Right cardiac atrium (tissue), 5 donors: ENCODE measurements around the gene LRTM2. TPM values are rescaled to one million over a fixed set of nuclear protein-coding genes. Genes with fewer than 3 reads are reported as not detected.
A peak's percentile ranks its signal among the peaks of the same experiment; 100 is the strongest.

Source experiments
- ATAC-seq, 2 donors: fragments of 200-7000 bp; cut with Tn5 transposase; one replicate each; pipeline versions ENCODE4 v1.8.0 to v1.9.1; 2020; ENCODE audit warnings: moderate library complexity in 2 of 2, mild to moderate bottlenecking in 1 of 2
- DNase-seq, 3 donors: peaks; one replicate each; pipeline ENCODE4 v3.0.0-alpha.2; 2020
- H3K27ac ChIP-seq: one replicate; pipeline ENCODE4 v1.5.1; 2013; ENCODE audit warnings: mild to moderate bottlenecking, low read length, control low read depth, moderate library complexity
- H3K27me3 ChIP-seq: one replicate; pipeline ENCODE4 v1.6.1; 2013; ENCODE audit not compliant: control insufficient read depth, insufficient read depth
- H3K4me1 ChIP-seq: one replicate; pipeline ENCODE4 v1.6.1; 2013; ENCODE audit warnings: low read length; ENCODE audit not compliant: control insufficient read depth, insufficient read depth
- H3K4me3 ChIP-seq: one replicate; pipeline ENCODE4 v1.5.1; 2013; ENCODE audit warnings: low read length, control low read depth
- H3K9me3 ChIP-seq: one replicate; pipeline ENCODE4 v1.6.1; 2013; ENCODE audit warnings: low read length; ENCODE audit not compliant: control insufficient read depth
- WGBS: extraction: QIAGEN DNeasy Blood & Tissue Kit; methylation state at CpG from one replicate; pipeline ENCODE4 v1.1.7; 2013; 5-methylcytosine and 5-hydroxymethylcytosine counted together
- intact Hi-C, 4 donors: fragments of 100-400 bp; cut with DNase I; formaldehyde crosslinking; loops; one replicate each; pipeline versions ENCODE4 v1.11.0 to v1.14.0; 2022 to 2023
- polyA plus RNA-seq: library from polyadenylated mRNA; stranded (reverse); fragments of 200-250 nt; gene quantifications from one replicate; pipeline ENCODE4 v1.2.3, GENCODE V29; 2013
- total RNA-seq, 4 donors: library from RNA; stranded (reverse); fragmentation: NEBNext Ultra II Directional; extraction: Animal tissue kit (Norgen Biotek cat#: 25700); gene quantifications; one replicate each; pipeline ENCODE4 v1.2.1, GENCODE V29; 2021
- donor health status: healthy with polysubstance abuse.
- donor health status: DM: no; HTN: yes; CAD: no.
- donor health status: DM: no; HTN: no; CAD: no.
- donor health status: DM: no; HTN: yes; CAD: no; lungs with severe emphysema.
- donor health status: DM: yes; HTN: yes; CAD: no.

LRTM2 gene
- total and polyA plus RNA-seq, 5 donors: not detected

DNA sequence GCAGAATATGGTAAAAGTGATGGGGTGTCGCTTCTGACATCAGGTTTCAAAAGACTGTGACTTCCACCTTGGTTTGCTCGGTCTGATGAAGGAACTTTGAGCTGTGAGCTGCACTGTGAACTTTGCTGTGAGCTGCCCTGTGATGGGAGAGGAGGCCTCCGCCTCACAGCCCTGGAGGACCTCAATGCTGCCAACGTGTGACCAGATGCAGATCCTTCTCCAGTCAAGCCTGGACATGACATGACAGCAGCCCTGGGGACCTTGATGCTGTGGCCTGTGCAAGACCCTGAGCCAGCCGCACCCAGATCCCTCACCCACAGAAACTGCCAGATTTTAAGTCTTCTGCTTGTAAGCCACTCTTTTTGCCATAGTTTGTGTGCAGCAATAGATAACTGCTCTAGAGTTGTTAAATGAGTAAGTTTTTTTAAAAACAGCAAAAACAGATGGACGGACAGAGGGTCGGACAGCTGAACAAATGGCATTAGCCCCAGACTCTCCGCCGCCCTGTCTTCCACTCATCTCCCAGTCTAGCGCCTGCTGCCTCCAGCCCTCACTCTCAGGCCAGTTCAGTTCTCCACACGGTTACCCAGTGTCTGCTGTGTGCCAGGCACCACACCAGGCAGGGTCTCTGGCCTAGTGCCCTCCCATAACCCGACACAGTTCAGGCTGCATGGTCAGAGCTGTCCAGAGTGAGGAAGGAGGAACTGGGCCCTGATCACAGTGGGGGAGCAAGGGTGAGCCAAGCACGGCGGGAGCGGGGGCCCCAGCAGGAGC lies 13.1 kb upstream of the LRTM2 start:
- Histone ChIP-seq H3K27me3 (no peaks in the 10 kb centered on the region), H3K27ac (no peak overlapping the region), H3K4me3 (no peak overlapping the region), H3K9me3 (no peaks in the 10 kb centered on the region), H3K4me1 (no peaks in the 10 kb centered on the region)
- ATAC-seq: no peak
- 86% methylated on average over 15 of the region's 15 CpGs for WGBS
- DNase-seq: peak in 2 of 3 donors; percentile 15 to 23
- intact Hi-C loops: loop anchor here in 1 of 4 donors (5.0 kb wide), 1 partner anchor 130 kb away; no protein-coding TSS in a partner anchor

DNA sequence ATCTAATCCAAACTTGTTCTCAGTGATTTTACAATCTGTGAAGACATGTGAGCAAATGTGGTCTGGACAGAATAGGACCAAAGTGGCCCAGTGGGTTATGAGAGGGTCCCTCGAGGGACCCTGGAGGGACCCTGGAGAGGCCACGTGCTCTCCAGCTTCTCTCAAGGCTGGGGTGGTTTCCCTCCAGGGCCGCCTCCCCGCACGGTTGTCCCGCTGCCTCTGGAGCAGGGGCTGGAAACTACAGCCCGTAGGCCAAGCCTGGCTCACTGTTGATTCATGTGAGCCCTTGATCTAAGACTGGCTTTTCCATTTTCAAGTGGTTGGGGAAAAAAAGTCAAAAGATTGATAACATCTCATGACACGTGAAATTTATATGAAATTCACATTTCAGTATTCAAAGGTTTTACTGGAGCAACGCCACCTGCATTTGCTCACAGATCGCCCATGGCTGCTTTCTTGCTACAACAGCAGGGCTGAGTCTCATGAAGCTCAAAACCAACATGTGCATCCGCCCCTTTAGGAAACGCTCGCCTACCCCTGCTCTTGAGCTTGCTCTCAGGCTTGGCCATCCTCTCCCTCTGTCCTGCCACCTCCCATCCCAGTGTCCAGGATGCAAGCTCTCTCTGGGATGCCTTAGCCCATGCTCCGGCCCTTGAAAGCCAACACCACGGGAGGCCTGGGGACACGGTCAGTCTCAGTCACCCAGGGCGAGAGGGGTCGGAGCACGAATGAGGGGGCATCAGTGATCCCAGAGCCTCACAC lies 12.1 kb upstream of the LRTM2 start:
- 88% methylated on average over 19 of the region's 19 CpGs for WGBS
- H3K4me3 ChIP-seq: no peak overlapping the region
- DNase-seq (peak in 1 of 3 donors; percentile 34), ATAC-seq (no peak)
- H3K27ac ChIP-seq: no peak overlapping the region
- no peaks in the 10 kb centered on the region for H3K27me3 ChIP-seq
- no peaks in the 10 kb centered on the region for H3K9me3 ChIP-seq
- H3K4me1 ChIP-seq: no peaks in the 10 kb centered on the region
- intact Hi-C loops: loop anchor here in 1 of 4 donors (5.0 kb wide), 1 partner anchor 129 kb away; no protein-coding TSS in a partner anchor

DNA sequence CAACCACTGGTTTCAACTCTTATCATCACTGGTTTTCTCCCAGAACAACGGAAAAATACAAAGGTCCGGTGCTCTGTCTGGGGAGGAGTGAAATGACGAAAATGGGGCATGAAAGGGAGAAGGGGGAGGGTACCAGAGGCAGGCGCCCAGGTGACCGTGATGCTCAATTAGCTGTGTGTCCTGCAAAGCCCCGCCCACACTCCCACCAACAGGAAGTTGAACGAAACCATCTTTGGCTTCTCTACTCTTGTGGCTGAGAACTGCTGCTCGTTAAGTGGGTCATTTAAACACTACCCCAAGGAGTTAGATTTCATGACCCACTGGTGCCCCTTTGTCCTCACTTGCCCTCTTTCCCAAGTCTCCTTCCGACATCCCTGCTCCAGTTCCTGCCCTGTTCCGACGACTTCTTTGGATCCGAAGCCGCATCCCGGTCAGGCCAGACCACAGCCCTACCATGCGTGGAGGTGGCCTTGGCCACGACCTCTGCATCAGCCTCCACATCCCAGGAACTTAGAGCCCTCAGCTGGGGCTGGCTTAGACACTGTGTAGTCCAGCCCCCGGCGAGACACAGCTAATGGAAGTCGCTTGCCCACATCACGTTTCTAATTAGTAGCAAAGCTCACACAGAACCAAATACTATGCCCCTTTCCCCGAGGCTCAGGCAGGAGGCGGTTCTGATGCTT lies 11.4 kb upstream of the LRTM2 start:
- ATAC-seq (no peak), DNase-seq (peak in 2 of 3 donors; percentile 4 to 25)
- H3K27ac ChIP-seq: no peak overlapping the region
- 88% methylated on average over 22 of the region's 22 CpGs for WGBS
- no peaks in the 10 kb centered on the region for H3K4me1 ChIP-seq
- no peak overlapping the region for H3K4me3 ChIP-seq
- intact Hi-C loops: loop anchor here in 1 of 4 donors (5.0 kb wide), 1 partner anchor 128 kb away; no protein-coding TSS in a partner anchor
- H3K9me3 ChIP-seq: no peaks in the 10 kb centered on the region
- no peaks in the 10 kb centered on the region for H3K27me3 ChIP-seq

DNA sequence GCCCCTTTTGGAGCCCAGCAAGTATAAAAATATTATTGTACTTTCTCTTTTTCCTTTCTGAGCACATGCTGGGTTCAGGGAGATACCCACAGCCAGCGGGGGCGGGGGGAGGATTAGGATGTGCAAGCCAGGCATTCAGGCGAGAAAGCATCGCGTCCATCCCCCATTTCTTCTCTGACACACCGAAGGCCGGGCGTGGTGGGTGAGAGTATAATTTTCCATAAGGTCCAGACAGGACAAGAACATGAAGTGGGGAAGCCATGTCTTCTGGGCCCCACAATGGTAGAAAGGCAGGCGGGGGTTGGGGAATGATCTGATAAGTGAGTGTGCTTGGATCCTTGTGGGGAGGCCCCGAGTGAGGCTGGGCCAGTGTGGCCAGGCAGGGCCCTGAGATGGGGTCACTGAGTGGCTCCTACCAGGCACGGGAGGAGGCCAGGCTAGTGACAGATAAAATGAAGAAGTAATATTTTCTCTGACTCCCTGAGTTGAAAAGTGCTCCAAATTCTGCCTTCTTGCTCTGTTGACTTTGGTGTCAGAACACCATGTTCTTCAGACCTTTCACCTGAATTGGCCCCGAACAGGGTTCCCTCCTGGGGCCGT lies 10.7 kb upstream of the LRTM2 start:
- no peak overlapping the region for H3K4me3 ChIP-seq
- no peaks in the 10 kb centered on the region for H3K27me3 ChIP-seq
- no peaks in the 10 kb centered on the region for H3K4me1 ChIP-seq
- no peaks in the 10 kb centered on the region for H3K9me3 ChIP-seq
- intact Hi-C loops: loop anchor here in 1 of 4 donors (5.0 kb wide), 1 partner anchor 128 kb away; no protein-coding TSS in a partner anchor
- no peak for ATAC-seq
- no peak overlapping the region for H3K27ac ChIP-seq
- 89% methylated on average over 13 of the region's 13 CpGs for WGBS
- peak in 1 of 3 donors; percentile 18 for DNase-seq

DNA sequence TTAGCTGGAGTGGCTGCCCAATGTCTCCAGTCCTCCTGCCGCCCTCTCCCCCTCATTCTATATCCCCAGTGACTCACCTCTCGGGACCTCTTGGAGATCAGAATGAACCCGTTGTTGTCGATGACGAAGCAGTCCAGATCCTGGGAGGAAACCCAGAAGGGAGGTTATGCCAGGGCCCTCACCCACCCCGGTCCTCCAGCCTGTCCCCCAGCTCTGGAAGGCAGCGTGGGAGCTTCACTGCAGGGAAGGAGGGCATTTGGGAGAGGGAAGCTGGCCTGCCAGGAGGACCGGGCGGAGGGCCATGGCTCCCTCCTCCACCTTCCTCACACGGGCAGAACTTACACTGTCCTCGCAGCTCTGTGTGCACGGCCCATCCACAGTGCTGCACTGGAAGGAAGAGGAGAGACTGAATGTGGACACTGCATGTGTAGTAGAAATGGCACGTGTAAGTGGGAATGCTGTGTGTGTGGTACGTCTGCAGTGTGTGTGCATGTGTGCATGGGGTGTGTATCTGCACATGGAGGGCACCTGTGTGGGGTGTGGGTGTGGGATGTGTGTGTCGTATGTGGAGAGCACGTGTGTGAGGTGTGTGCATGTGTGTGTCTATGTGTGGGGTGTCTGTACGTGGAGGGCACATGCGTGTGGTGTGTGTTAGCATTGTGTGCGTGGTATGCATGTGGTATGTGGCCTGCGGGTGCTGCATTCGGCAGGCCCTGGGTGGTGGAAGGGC lies 10.0 kb upstream of the LRTM2 start:
- DNase-seq: peak in 1 of 3 donors; percentile 44
- WGBS: 85% methylated on average over 21 of the region's 21 CpGs
- intact Hi-C loops: no loop called here

DNA sequence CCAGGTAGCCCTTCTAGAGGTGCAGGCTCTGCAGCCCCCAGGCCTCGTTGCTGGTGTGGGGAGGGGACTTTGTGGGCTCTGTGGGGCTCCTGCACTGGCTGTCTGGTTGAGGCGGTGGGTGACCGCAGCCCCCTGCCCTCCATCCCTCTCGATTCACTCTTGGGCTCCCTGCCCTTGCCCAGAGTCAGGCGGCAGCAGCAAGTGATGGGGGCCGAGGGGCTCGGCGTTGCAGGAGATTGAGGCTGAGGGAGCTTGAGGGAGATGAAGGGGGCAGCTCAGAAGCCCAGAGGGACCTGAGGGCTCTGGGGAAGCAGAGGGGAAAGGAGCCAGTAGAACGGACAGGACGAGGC lies 9.5 kb upstream of the LRTM2 start:
- no peaks in the 10 kb centered on the region for H3K4me1 ChIP-seq
- no peaks in the 10 kb centered on the region for H3K9me3 ChIP-seq
- ATAC-seq (no peak), DNase-seq (no peak)
- no peaks in the 10 kb centered on the region for H3K27me3 ChIP-seq
- H3K27ac ChIP-seq: no peak overlapping the region
- H3K4me3 ChIP-seq: no peak overlapping the region
- 88% methylated on average over 10 of the region's 10 CpGs for WGBS
- intact Hi-C loops: no loop called here

More for the DNA sequence above, 10.0 kb upstream of the LRTM2 start:
- Histone ChIP-seq H3K9me3 (no peaks in the 10 kb centered on the region), H3K4me3 (no peak overlapping the region), H3K27ac (no peak overlapping the region), H3K4me1 (no peaks in the 10 kb centered on the region), H3K27me3 (no peaks in the 10 kb centered on the region)
- ATAC-seq: no peak

DNA sequence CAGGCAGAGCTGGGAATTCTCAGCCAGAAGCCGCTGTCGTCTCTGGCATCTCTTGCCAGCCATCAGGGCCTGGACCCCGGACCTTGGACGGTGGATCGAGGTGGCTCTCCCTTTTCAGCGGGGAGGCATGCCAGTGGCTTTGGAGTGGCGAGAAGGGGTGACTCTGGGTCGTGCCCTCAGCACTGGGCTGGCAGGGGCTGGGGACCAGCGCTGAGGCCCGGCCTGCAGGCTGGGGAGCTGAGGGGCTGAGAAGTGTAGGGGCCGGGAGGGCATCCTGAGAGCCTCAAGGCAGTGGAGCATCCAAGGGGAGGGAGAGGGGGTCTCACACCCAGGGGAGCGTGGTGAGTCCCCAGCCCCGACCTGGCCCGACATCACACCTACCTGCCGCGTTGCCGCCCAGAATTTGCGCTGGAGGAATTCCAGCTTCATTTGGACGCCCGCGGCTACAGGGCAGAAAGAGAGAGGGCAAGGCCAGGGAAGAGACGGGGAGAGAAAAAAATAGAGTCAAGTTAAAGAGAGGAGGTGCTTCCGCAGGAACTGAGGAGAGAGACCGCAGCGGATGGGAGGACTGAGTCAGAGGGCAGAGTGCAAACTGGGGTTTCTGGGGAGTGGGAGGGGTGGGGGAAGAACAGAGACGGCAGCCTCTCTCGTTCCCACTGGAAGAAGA lies 9.0 kb upstream of the LRTM2 start:
- intact Hi-C loops: no loop called here
- Histone ChIP-seq H3K4me1 (no peaks in the 10 kb centered on the region), H3K9me3 (no peaks in the 10 kb centered on the region), H3K4me3 (no peak overlapping the region), H3K27me3 (no peaks in the 10 kb centered on the region), H3K27ac (no peak overlapping the region)
- peak in 2 of 3 donors; percentile 46 to 49 for DNase-seq
- 74% methylated on average over 27 of the region's 27 CpGs for WGBS
- peak in 1 of 2 donors; percentile 13 for ATAC-seq

DNA sequence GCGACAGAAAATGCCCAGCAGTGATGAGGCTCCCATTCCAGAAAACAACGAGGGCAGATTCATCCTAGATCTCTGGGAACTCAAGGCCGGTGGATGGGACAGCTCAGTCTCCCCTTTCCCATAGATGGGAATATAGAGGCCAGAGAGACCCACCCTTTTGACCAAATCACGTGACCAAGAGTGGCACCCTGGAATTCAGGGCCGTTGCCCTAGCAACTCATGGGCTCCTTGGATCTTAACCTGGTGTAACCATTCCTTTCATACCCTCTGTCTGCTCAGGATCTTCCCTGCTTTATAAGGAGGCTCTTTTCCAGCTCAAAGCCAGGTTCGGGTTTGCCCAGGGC lies 8.4 kb upstream of the LRTM2 start:
- ATAC-seq: no peak
- H3K9me3 ChIP-seq: no peaks in the 10 kb centered on the region
- no peaks in the 10 kb centered on the region for H3K27me3 ChIP-seq
- no peak overlapping the region for H3K27ac ChIP-seq
- intact Hi-C loops: no loop called here
- peak in 1 of 3 donors; percentile 5 for DNase-seq
- H3K4me1 ChIP-seq: no peaks in the 10 kb centered on the region
- WGBS: 77% methylated on average over 6 of the region's 6 CpGs
- H3K4me3 ChIP-seq: no peak overlapping the region

DNA sequence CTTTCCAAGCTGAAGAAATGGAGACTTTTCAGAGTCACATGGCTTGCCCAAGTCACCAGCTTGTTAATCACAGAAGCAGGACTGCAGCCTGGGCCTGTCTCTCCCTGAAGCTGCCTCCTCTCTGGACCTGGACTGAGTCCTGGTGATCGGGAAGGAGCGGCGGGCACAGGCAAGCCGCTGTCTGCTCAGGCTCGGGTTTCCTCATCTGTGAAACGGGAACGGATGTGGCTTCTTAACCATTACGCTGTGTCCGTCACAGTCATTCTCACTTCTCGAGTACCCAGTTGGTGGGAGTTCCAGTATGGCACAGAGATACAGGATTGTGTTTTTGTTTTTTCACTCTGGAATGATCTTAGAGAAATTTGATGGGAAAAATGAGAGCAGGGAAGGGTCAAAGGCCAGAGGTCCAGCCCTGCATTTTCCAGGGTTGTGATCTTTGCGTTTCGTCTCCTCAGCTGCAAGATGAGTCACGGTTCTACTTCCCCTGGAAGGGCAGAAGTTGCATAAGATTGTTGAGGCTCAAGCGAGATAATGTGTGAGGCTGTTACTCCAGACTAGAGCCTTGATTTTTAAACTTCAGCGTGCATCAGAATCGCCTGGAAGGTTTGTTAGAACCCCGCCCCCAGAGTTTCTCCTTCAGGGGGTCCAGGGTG lies 7.6 kb upstream of the LRTM2 start:
- H3K9me3 ChIP-seq: no peaks in the 10 kb centered on the region
- intact Hi-C loops: no loop called here
- no peaks in the 10 kb centered on the region for H3K27me3 ChIP-seq
- no peak overlapping the region for H3K4me3 ChIP-seq
- WGBS: 63% methylated on average over 17 of the region's 17 CpGs
- ATAC-seq: peak in 1 of 2 donors; percentile 61
- peak overlapping the region; percentile 6 for H3K27ac ChIP-seq
- H3K4me1 ChIP-seq: no peaks in the 10 kb centered on the region
- DNase-seq: peak in 1 of 3 donors; percentile 66
